GM12864 (cell line): ENCODE results near the gene UBE2D4.

Experiments used
- DNase-seq: peaks from one replicate; pipeline ENCODE4 v3.0.0-alpha.2; 2011; ENCODE audit warnings: low read depth
- H3K4me3 ChIP-seq: 2 replicates; pipeline ENCODE4 v1.5.1; 2011; ENCODE audit warnings: mild to moderate bottlenecking, low read depth, low read length, control low read depth
- CTCF ChIP-seq: IDR thresholded peaks from 2 replicates; pipeline ENCODE4 v1.5.1; 2011; ENCODE audit warnings: low read depth, mild to moderate bottlenecking, moderate library complexity, low read length, control low read depth, inconsistent platforms; ENCODE audit errors: missing control alignments

UBE2D4 gene

DNA sequence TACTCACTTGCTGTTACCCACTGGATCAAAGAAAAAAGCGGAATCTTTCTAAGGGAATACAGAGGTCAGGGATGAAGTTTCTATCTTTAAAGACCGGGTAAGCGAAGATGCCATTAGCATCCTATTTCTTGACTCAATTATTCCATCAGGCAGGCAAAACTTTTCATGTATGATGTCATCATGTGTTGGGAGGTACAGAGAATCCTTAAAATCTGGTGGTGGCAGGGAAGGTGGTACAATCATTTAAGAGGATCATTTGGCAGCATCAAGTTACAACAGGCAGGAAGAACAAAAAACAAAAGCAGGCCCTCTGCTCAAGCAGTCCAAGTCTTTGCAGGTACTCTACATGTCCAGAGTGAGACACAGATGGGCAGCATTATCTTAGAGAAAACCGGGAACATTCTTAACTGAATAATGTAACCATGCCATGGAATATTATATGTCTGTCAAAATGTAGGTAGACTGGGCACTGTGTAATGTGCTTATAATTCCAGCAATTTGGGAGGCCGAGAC is 23.6 kb upstream of the UBE2D4 start:
- TF ChIP-seq CTCF = no peak
- no peak for DNase-seq
- no peak overlapping the region for H3K4me3 ChIP-seq

- TF ChIP-seq CTCF = no peak
- no peak overlapping the region for H3K4me3 ChIP-seq
- no peak for DNase-seq
Observed at GRCh38 chr7:43904533-43905208, 21.6 kb upstream of the UBE2D4 start.

DNA sequence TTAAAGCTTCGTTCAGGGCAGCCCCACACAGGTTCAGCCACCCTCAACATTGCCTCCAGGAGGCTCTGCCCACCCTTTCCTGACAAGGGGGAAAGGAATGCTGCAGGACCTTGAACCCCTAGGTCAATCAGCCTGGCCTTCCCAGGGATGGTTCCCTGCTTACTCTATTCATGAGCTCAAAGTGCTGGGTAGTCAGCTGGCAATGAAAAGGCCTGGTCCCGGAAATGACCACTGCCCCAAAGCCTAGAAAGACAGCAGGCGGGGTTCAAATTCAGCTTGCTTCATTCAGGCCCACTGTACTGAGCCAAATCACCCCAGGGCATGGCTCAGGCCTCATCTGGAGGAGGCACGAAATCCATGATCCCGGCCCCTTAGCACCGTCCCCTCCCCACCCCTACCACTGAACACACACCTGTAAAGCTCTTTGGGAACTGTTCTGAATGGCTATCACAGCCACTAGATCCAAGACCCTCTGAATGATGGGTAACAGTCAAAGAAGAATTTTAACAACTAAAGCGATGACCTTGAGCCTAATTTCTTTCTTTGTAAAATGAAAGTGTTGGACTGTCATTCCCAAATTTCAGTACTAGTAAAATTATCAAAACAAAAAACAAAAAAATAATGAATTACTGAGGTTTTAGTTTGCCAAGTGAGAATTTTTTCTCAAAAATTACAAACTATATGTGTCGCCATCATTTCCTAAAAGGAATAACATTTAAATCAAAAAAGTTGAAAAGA is 20.9 kb upstream of the UBE2D4 start:
- H3K4me3 ChIP-seq = peak overlapping the region; percentile 85
- DNase-seq = no peak

DNA sequence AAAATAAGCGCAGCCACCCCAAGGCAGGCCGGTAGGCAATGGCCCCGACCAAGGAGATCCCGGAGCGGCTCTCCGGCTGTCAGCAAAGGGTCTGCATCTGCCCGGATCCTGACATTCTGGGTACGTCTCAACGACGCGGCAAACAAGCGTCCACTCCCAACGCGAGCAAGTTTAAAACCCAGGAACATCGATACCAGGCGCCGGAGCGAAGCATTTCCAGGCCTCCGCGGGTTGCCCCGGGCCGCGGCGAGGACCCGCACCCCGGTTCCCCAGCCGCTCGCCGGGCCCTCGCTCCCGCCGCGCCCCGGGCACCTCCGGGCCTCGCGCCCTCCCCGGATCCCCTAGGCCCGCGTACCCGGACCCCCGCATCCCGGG is 20.3 kb upstream of the UBE2D4 start:
- peak overlapping the region; percentile 85 for H3K4me3 ChIP-seq
- DNase-seq = no peak
- no peak for TF ChIP-seq CTCF

More for the DNA sequence above, 20.9 kb upstream of the UBE2D4 start:
- TF ChIP-seq CTCF = no peak

- peak within 1 kb of the TSS; percentile 85 for H3K4me3 ChIP-seq
- TF ChIP-seq CTCF = no peak
- no peak for DNase-seq
Observed at GRCh38 chr7:43906331-43907010, 19.8 kb upstream of the UBE2D4 start, which contains the start of gene URGCP. Gene URGCP, minus strand, starts transcription at chr7:43906596. Its CDS starts 21 bp downstream, at chr7:43906575.

DNA sequence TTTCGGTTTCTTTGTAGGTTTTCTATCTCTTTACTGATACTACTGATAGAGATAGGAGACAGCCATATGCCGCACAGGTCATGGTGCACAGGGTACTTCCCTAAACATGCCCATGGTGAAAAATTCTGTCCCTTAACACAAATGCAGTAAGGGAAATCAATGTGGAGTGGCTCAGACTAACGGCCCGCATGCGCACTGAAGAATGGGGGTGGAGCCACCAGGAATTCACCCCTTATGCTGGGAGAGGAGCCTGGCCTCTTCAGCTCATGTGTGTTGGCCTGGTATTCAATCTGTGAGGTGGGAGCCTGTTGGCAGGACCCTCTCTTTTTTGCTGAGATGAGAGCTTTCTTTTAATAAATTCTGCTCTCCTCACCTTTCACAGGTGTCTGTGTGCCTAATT is 11.4 kb upstream of the UBE2D4 start:
- no peak for DNase-seq
- TF ChIP-seq CTCF = no peak
- no peak overlapping the region for H3K4me3 ChIP-seq
